Inflammatory macrophage treated with lipopolysaccharide for 4 hours (primary cell): ENCODE results near the gene MAN1C1.

Experiments used
- DNase-seq: peaks from one replicate; pipeline ENCODE4 v3.0.0-alpha.2; 2020

MAN1C1 gene

DNA sequence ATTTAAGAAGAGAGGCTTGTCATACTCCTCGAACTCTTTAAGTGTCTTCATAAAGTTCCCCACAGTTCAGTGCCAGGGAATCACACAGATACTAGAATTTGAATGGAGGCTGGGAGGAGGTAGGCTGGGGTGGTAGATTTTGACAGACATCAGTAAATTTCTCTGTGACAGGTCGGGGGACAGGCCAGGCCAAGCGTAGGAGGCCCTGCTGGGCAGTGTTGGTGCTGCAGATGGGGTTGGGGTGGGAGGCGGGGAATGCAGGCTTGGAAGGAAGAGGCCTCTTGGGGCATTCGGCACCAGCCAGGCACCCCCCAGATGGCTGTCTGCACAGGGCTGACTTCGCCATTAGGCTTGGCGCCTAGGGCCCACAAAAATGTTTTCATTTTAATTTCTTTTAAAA, 84.0 kb downstream of the MAN1C1 start:
- no peak for DNase-seq

DNA sequence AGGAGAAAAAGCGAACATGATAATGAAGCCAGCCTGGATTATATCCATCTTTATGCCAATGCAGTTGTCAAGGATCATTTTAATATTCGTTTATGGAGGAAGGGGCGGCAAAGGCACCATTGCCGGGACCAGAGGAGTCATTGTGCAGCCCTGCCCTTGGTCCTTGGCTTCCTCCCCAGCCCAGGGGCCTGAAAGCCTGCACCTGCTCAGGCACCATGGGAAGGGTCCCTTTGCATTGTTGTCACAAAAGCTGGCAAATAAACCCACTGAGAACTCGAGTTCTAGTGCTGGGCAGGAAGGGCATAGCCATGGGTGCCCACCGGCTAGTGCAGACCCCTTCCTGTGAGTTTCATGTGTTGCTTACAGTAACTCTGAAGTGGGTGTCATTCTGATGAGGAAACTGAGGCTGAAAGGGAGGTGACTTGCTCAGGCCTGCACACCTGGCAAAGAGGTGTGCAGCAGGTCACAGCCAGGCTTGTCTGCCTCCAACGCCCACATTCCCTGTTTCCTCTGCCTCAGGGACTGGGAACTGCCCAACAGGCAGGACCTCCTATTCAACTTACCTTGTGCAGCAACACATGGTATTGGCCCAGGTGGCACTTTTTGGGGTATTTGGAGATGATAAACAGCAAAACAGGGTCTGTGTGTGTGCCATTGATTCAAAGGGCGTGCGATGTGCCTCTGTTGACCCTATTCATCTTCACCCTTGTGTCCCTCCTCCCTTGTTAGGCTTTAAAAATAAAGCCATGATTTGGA, 84.6 kb downstream of the MAN1C1 start:
- DNase-seq, result no peak

DNA sequence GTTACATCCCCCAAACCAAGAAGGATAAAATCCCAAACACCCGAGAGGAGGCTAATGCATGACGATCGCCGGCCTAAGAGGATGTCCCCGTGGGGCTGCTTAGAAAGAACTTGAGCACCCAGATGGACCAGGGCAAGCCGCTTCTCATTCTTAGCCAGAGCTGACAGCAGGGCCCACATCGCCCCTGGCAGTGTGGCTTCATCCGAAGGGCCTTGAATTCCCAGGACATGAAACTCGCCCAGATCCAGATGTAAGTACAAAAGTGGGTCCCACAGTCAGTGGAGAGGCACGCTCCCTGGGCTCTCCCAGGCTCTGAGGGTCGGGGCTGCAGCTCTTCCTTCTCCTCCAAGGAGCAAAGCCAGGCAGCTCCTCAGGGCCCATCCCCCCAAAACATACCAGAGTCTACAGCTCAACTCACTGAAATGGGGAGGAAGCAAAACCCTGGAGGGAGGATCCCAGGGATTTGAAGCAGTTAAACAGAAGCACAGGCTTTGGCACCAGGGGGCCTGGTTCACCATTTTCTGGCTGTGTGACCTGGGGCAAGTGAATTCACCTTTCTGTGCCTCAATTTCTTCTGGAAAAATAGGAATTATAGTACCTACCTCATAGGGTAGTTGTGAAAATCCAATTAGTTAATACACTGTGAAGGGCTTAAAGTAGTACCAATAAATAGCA, 85.6 kb downstream of the MAN1C1 start:
- DNase-seq, result no peak

DNA sequence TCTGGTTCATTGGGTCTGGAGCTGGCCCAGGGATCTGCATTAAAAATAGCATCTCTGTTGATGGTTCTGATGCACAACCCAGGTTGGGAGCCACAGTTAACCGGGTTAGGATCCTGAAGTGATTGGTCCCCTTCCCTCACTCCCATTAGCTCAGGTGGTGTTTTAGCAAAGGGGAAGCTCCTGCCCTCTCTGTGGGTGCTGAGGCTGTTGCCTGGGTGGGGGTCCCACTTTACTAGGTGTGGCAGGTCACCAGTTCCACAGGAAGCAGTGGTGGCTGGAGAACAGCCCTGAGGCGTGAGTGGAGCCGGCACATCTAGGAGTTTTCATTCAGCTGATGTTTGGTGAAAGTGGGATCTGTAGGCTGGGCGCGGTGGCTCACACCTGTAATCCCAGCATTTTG, 86.5 kb downstream of the MAN1C1 start:
- no peak for DNase-seq

DNA sequence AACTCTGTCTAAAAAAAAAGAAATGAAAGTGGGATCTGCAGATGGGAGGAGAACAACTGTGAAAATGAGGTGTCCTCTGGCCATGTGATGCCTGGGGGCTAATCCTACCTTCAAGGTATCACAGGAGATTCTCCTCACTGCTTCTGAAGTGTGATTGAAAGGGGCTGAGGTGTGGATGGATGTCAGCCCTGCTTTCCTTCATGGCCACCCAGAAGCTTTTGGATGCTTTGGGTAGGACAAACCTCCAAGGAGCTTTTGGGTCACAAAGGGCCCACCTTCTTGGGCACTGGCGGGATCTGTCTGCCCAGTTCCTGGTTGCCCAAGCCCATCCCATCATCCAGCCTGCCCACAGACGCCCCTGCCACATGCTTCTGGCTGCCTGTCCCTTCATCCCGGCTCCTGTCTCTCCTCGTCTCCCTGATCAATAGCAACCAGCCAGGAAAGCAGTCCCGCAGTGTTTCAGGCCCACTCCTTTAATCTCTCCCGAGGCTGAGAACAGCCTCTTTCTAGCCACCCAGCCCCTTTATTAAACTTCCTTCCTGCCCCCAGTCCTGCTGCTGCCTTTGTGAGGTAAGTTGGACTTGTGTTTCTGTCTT, 87.2 kb downstream of the MAN1C1 start:
- DNase-seq, result no peak

DNA sequence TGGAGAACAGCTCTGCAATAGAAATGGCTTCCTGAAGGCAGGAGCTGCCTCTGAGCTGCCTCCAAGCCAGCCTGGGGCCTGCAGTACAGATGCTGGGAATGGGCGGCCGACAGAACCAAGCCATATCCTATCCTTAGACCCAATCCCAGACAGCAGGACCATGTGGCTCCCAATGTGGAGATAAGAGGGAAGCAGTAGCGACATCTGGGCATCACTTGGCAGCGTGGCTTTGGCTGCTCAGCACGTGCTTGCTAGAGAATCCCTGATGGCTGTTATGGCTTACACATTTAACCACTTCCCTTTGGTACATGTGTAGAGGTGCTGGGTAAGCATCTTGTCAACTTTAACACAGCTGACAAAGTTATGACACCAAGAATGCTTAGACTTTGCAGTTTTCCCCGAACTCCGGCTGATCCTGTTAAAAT, 87.7 kb downstream of the MAN1C1 start:
- DNase-seq, result peak; percentile 57

DNA sequence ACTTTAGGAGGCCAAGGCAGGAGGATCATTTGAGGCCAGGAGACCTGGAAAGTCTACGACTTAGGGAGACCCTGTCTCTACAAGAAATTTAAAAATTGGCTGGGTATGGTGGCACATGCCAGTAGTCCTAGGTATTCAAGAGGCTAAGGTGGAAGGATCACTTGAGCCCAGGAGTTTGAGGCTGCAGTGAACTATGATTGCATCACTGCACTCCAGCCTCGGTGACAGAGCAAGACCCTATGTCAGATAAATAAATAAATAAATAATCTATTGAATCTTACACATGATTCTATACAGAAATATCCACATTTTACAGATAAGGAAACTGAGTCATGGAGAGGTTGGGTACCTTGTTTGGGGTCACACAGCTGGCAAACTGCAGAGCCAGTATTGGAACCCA, 89.1 kb downstream of the MAN1C1 start:
- DNase-seq, result no peak

DNA sequence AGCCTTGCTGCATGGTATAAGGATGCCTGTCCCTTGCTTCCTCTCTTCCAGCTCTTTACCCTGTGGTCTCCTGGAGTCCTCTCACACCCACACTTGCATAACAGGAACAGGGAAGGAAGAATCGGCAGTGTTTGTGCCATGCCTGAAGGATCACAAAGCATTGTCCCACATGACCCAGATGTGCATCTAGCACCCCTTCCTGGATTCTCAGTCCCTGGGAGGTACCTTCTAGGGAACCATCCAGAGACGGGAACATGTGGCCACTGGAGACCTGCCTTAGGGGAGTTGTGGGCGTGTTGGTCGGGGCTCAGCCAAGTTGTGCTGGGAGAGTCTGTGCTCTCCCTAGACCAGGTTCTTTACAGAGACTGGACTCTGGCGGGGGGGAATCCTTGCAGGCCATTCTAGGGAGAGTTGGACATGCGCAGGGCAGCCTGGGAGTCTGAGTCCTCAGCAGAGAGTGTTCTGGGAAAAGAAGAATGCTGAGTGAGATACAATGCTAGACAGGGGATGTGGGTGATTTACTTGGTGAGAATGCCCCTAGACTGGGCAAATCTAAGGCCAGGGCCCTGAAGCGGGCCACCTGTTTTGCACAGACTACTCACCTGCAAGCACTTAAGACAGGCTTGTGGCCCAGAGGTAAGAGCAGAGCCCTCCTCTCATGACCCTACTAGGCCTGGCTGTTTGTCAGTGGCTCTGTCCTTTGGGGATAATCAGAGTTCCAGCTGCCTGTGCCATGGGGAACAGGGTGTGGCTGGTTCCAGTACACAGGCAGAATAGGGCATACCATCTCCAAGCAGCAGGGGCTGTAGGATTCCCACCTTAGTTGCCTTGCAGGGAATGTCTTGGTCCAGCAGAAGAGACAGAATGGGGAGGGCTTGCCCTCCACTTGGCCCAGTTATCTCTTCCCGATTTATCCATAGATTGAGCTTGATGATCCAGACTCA, 89.8 kb downstream of the MAN1C1 start:
- DNase-seq, result peak; percentile 39

DNA sequence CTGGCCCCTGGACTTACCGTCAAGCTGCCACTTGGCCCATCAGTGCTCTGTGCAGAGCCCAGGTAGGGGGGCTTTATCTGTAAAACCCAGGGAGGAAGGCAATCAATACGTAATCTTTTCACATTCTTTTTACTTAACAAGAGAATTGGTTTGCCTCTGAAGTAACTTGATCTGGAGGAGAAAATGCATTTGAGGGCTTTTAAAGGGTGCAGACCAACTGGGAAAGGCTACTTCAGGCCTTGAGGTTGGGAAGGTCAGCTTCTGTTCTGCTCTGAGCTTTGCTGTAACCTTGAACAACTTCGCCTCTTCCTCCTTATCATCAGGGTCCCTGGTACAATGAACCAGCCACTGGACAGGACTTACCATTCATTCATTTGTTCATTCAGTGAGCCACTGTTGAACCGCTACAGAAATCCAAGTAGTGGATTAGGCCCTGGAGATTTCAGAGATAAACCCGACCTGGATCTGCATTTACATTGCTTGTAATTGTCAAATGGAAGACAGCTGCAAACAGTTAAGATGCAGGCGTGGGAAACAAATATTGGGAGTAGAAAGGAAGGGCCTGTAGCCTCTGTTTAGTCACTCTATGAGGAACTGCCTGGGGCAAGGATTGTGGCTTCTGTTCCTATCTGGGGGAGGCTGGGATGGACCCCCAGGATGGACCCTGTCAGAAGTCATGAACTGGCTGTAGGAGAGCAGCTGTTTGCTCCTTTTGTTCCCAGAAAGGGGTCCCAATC, 90.9 kb downstream of the MAN1C1 start:
- no peak for DNase-seq

DNA sequence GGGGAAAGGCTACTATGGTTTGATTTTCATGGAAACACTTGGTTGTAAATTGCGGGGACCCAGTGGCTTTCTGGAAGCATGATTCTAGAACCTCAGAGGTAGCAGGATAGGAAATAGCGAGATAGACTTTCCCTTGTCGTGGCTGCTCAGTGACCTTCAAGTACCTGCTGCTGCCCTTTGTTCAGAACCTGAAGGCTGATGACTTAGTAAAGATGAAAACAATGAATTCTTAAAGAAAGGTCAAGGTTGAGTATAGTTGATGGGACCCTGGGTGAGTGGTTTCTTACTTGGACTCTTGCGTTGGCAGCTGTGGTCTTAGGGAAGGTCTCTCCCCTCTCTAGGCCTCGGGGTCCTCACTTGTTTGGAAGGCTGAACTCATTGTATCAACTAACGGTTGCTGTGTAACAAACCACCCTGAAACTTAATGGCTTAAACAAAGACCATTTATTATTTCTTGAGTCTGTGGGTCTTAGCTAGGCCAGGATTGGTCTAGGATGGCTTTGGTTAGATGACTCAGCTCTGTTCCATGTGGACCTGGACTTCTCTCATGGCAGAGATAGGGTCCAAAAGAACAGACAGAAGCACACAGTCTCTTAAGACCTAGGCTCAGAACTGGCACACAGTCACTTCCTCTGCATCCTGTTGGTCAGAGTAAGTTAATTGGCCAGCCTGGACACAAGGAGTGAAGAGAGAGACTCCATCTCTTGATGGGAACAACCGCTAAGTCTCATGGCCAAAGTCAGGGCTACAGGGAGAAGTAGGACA, 94.2 kb downstream of the MAN1C1 start:
- DNase-seq, result no peak

DNA sequence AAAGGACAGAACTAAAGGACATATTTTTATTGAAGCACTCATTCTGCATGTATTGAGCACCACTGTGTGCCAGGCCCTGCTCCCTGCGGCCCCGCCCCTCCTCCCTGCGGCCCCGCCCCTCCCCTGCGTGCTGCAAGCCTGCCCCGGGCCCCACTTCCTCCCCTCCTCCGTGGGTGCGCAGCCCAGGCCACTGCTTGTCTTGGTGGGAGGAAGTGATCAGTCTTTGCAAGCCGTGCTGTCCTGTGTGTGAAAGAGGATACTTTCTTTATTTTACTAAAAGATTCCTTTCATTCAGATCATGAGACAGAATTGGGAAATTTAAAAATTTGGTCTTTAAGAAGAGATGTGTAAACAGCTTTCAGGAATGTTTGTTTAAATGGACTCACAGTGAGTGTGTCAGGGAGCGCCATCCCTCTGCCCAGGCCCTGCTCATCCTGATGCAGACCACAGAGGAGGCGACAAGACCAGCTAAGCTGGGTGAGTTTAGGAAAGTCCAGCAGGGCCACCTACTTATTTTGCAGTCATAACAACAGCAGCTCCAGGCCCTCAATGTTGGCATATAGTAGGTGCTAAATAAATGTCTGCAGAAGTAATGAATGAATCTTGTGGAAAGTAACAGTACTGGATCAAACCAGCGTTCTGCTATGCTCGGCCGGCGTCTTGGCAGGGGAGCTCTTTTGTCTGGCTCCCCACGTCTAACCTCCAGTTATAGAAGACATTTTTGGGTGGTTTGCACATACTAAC, 95.1 kb downstream of the MAN1C1 start:
- peak; percentile 72 for DNase-seq

DNA sequence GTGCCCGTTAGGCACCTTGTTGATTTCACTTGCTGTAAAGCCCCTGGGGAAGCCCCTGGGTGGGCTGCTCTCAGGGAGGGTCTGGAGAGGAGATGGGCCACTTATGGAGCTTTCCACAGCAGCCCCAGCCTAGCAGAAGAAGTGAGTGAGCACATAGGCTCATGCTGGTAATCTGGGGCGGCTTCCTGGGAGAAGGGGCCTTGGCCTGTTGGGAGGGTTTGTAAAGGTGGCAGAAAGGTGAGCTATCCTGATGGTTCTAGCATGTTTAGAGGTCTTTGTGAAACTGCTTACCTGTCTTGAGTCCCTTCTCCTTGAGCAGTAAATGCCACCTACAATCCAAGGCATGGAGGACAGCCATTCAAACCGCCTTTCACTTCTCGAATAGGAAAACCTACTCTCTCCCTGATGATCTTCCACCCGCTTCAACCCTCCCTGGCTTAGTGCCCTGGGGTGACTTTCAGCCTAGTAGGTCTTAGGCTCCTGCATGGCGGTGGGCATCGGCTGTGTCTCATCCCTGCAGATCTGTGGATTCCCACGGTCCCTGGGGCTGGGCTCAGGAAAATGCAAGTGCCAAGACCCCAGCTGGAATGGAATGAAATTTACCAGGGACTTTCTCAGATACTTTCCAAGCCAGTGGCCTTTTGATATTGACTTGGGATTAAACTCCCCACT, 95.8 kb downstream of the MAN1C1 start:
- no peak for DNase-seq

DNA sequence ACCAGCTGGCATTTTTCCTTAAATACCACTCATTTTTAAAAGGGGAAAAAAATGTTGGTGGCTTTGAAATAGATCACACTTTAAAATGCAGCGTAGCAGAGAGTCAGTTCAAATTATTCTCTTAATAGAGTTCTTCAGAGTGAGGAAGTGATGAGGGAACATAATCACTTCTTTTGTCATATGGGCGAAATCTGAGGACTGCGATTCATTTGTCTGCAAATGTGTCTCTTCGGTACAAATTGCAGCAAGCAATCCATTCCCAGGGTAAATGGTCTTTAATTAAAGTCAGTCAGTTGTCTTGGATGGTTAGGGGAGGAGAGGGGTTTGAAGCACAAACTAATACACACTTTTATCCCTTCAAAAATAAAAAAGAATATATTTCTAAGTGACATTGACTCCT, 97.4 kb downstream of the MAN1C1 start:
- DNase-seq, result no peak

DNA sequence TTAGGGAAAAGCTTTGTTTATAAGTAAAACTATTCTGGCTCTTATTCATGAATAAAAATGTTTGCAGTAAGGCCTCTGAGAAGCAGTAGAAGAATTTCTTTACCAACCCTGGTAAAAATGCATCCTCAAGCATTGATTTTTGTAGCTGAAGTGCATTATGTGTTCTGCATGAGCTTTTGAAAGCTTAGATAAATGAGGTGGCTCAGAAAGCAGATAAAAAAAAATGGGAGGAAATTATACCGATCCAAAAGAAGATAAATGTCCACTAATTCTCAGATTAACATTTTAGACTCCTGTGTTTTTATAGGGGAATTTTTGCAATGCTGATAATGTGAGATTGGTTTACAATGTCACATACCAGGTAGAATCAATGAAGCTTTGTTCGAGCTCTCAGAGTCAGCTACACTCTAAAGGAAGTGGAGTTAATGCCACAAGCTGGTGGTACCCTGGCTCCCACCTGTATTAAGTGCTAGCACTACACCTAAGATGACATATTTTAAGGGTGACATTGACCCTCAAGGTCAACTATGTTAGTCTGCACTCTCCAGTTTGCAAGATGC, 97.9 kb downstream of the MAN1C1 start:
- DNase-seq, result no peak

DNA sequence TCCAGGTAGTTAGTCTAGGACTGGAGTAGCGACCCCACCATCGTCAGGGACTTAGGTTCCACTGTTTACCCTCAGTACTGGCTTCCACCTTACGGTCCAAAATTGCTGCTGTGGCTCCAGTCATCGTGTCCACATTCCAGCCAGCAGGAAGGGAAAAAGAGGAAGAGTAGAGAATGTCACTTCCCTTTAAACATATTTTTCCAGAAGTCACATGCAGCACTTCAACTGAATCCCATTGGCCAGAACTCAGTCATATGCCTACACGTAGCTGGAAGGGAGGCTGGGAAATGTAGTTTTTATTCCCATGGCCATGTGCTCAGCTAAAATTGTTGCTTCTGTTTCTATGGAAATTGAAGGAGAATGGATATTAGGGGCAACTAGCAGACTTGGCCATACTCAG, 99.3 kb downstream of the MAN1C1 start:
- DNase-seq, result peak; percentile 48

DNA sequence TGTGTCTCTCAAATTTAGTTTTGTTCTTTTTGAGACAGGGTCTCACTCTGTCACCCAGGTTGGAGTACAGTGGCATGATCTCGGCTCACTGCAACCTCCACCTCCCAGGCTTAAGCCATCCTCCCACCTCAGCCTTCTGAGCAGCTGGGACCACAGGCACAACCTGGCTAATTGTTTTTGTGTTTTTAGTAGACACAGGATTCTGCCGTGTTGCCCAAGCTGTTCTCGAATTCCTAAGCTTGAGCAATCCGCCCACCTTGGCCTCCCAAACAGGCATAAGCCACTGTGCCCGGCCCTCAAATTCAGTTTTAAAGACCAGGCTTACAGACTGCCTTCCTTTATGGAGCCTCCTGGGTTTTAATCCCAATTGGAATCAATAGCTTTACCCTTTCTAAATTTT, 99.7 kb downstream of the MAN1C1 start:
- DNase-seq, result no peak

DNA sequence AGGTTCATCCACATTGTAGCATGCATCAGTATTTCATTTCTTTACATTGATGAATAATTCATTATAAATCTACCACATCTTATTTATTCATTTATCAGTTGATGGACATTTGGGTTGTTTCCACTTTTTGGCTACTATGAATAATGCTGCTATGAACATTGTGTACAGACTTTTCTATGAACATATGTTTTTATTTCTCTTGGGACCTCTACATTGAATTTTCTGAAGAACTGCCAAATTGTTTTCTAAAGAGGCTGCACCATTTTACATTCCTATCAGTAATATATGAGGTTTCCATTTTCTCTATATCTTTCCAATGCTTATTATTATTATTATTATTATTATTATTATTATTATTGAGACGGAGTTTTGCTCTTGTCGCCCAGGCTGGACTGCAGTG, 102.1 kb downstream of the MAN1C1 start:
- DNase-seq, result no peak

DNA sequence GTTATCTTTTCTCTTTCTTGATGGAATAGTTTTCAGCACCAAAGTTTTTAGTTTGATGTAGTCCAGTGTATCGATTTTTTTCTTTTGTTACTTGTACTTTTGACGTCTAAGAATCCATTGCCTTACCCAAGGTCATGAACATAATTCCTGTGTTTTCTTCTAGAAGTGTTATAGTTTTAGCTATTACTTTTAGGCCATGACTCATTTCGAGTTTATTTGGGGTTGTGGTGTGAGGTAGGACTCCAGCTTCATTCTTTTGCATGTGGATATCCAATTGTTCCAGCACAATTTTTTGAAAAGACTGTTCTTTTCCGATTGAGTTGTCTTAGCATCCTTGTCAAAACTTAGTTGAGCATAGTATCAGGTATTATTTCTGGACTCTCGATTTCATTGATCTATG, 104.0 kb downstream of the MAN1C1 start:
- DNase-seq, result no peak

DNA sequence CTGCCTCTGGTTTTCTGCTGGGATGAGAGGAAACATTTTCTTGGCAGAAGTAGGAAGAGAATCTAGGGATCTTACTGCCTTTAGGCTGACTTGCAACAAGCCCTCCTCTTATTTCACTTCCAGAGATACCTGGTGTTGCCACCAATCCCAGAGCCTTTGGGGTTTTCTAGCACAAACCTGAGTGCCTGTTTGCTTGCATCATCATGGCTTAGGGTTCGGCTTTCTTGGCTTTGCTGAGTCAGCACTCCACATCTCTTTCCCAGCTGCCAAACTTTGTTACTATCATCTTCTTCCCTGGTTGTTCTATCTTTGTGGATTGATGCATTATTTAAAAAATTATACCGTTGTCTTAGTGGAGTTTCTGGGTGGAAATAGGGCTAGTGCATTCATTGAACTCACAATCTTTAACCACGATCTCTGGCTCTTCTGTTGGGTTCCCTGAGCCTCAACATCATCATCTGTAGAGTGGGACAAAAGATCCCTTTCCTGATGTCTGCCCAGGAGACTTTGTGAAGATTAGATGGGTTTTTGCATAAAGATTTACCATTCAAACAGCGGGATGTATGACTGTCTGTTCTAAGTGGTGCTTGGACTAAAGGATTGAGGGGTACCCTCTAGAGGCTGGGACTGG, 106.8 kb downstream of the MAN1C1 start:
- no peak for DNase-seq
